COLO829 (cell line): ENCODE data around the gene HOXA7.

Source experiments
- DNase-seq: peaks from one replicate; pipeline ENCODE4 v3.0.0; 2012; ENCODE audit warnings: low spot score

The HOXA7 gene

GRCh38 chr7:27133409-27134231 is 22.9 kb downstream of the HOXA7 start:
- DNase-seq, result no peak

- no peak for DNase-seq
These were observed 23.5 kb downstream of the HOXA7 start for GRCh38 chr7:27132978-27133377.

- no peak for DNase-seq
These were observed 24.3 kb downstream of the HOXA7 start for GRCh38 chr7:27132214-27132613.

- no peak for DNase-seq
These were observed 25.1 kb downstream of the HOXA7 start for GRCh38 chr7:27131390-27131819.

- peak; percentile 84 for DNase-seq
These were observed 25.7 kb downstream of the HOXA7 start, which contains the start of gene HOXA4 for GRCh38 chr7:27130540-27131389. Gene HOXA4 (minus strand): TSS chr7:27130757. CDS start chr7:27130733, 24 bp downstream.

GRCh38 chr7:27129729-27130539 is 26.5 kb downstream of the HOXA7 start:
- DNase-seq, result no peak

GRCh38 chr7:27128776-27129728 is 27.4 kb downstream of the HOXA7 start:
- no peak for DNase-seq

DNA sequence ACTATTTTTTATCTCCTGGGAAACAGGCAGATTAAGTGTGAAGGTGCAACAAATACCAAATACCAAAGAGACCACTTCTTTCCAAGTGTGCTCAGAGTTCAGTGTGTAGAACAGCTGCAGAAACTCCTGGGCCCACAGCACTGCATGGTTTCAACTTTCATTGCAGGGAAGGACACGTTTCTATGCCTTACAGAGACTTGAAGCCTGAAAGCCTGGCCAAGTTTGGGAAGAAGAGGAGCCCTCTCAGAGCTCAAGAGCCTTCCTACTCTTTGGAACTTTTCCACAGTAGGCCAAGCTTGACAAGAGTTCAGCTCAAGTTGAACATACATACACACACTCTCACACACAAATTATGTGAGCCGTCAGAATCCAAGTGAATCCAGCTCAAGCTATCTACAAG is 28.4 kb downstream of the HOXA7 start:
- DNase-seq, result no peak

DNA sequence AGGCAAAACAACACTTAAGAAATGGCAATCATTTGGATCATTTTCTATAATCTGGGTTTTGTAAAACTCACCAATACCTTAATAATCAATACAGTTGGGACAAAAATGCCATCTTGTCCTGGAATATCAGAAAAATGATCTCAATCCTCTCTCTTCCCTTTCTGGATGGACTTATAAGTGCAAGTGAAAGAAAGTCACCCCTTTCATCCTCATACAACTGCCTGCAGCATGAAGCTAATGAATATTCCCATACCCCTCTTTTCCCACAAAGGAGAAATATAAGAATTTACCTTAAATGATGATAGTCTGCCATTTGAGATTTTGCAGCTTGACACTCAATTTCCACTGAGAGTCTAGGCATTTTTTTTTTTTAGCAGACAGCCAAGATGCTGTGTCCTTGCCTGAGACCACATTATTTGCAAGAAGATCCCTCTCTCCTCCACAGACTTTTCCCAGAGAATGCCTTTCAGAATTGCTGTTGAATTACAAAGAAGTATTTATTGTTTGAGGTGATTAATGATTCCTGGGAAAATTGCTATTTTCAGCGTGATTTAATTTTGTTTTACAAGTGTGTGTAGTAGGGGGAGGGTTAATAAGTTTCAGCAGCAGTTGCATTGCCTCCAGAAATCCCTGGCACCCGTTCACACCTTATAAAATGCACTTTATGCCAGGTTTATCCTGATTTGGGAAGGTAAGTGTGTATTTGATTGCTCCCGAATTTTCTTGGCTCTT is 29.7 kb downstream of the HOXA7 start:
- DNase-seq, result no peak

GRCh38 chr7:27125986-27126394 is 30.5 kb downstream of the HOXA7 start:
- no peak for DNase-seq

GRCh38 chr7:27124902-27125689 is 31.4 kb downstream of the HOXA7 start:
- no peak for DNase-seq

DNA sequence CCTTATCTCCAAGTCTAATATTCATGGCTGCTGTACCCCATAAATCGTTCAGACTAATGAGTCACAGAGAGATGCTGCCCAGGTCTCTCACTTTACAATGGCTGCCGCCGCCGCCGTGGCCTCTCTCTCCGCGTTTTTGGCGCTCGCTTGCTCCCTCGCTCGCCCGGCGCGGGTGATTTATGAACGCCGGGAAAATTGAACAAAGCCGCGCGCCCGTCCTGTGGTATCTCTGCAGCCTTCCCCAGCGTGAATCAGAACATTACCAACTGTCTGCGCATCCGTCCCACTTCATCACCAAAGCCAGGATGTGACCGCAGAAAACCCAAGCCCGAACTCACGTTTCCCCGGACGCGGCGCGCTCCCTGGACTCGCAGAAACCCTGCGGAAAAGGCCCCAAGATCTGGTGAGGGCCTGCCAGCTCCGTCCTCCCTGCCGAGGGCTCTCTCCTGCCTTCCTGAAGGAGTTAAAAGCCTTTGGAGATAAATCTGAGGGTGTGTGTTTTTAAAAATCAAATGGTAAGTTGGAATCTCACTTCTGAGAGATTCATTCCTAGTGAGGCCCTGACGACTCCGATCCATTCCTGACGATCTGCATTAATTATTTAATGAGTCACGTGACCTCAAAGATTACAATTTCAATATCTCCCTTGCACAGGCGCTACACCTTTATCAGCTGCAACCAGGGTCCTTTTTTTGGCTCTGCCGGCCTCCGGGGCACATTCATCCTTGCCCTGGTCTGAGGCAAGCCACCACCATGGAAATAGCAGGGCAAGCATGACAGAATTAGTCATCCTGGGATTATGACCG is 32.2 kb downstream of the HOXA7 start:
- no peak for DNase-seq

DNA sequence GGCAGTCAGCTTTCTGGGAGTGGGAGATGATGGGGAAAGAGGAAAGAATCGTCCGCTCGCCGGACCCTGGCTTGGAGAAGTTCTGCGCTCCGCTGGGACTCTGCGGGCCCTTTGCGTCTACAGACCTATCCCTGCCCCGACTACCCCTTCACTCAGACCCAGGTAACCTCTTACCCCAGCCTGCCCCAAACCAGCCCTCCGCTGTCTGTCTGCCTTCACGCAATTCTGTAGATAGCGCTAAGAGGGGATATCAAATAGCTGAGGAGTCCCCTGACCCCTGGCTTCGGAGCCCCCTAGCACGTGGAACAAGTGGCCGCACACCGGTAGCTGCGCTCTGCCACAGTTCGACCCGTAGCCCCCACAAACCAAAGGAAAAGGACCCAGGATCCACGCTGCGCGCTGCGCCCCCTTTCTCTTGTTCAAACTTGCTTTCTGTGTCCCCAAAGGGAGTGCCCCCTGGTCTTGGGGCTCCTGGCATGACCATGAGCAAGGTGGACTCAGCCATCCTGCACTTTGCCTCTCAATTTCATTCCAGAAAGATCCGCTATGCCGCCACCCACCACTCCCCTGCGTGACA is 32.9 kb downstream of the HOXA7 start:
- DNase-seq, result no peak

GRCh38 chr7:27123007-27123476 is 33.4 kb downstream of the HOXA7 start:
- peak; percentile 95 for DNase-seq

GRCh38 chr7:27122077-27122910 is 34.2 kb downstream of the HOXA7 start:
- no peak for DNase-seq

GRCh38 chr7:27121684-27122076 is 34.8 kb downstream of the HOXA7 start:
- no peak for DNase-seq

DNA sequence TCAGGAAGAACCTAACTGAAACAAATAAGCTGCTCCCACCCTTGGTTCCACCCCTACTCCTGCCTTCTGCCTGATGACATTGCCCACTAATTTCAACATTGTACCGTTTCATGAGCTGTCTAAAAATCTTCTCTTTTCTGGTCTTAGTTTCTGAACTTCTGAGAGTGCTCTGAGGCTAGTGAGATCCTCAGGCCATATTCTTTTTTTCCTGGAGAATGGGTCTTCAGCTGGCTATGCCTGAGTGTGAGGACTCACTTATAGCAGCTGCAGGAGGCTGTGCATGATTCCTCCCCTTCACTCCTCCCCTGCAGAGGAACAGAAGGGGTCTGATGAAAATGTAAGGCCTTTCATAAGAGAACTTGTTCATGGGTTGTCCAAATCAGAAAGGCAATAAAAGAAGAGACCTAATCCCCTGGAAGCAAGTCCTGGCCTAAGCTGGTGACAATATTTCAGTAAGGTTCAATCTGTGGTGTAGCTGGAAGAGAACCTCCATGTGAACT is 37.0 kb downstream of the HOXA7 start:
- no peak for DNase-seq
